K562 (cell line): ENCODE measurements around the gene NAV2. TPM values are rescaled to one million over a fixed set of nuclear protein-coding genes. Genes with fewer than 3 reads are reported as not detected.

Experiments used
- ATAC-seq: fragments of 200-7000 bp; cut with Tn5 transposase; 3 replicates; pipeline ENCODE4 v1.9.1; 2020; ENCODE audit warnings: moderate library complexity
- BruUV-seq: library from RNA; stranded (reverse); fragments of 400-500 nt; replicated peaks from 2 replicates; lab custom pipeline; 2021; lab: Mats Ljungman, UMichigan
- CTCF ChIA-PET: fragments of 300-600 bp; formaldehyde crosslinking; extraction: SDS; loops from one replicate; lab custom pipeline; 2021; ENCODE audit warnings: low intra/inter-chr PET ratio; lab: Yijun Ruan, JAX
- POLR2A ChIA-PET: fragments of 300-600, 350-650 bp; sonication (Branson Sonifier 250); formaldehyde crosslinking; extraction: SDS; loops from one replicate; lab custom pipeline; 2021; ENCODE audit warnings: antibody characterized with exemption, inconsistent platforms; lab: Yijun Ruan, JAX
- DNase-seq, 4 experiments: peaks; one replicate each; pipeline versions ENCODE4 v3.0.0 to v3.0.0-alpha.2; 2011 to 2018; ENCODE audit warnings: low spot score in 3 of 4, mixed read lengths in 3 of 4; ENCODE audit errors: extremely low read depth in 1 of 4
- FAIRE-seq: peaks from 2 replicates; lab custom pipeline; 2011; peaks lifted over from hg19 to GRCh38; lab: Jason Lieb, UNC
- H2AFZ ChIP-seq: 2 replicates; pipeline ENCODE4 v1.6.0; 2011; ENCODE audit warnings: low read depth, low read length, control low read depth, inconsistent platforms
- H3K27ac ChIP-seq: fragments of 200-600 bp; 3 replicates; pipeline ENCODE4 v1.8.0; 2011; ENCODE audit warnings: low read depth, mild to moderate bottlenecking, control low read depth, inconsistent platforms, low read length, moderate library complexity, mixed read lengths; ENCODE audit errors: extremely low read depth
- H3K27me3 ChIP-seq, 2 experiments: fragments of 300-600 bp in 1 of 2; 2 replicates in 1 of 2; 3 replicates in 1 of 2; pipeline versions ENCODE4 v1.6.0 to v1.8.0; 2011; ENCODE audit warnings: inconsistent platforms in 2 of 2, low read length in 2 of 2, mild to moderate bottlenecking in 1 of 2, mixed read lengths in 1 of 2, moderate library complexity in 1 of 2; ENCODE audit not compliant: control insufficient read depth in 2 of 2, insufficient read depth in 2 of 2
- H3K36me3 ChIP-seq: fragments of 300-600 bp; 3 replicates; pipeline ENCODE4 v1.8.0; 2011; ENCODE audit warnings: mild to moderate bottlenecking, low read length, inconsistent platforms; ENCODE audit not compliant: control insufficient read depth, insufficient read depth
- H3K4me1 ChIP-seq, 2 experiments: fragments of 200-600 bp in 1 of 2; replicated peaks in 1 of 2; 2 replicates in 1 of 2; 3 replicates in 1 of 2; pipeline versions ENCODE4 v1.5.1 to v1.8.0; 2011; ENCODE audit warnings: inconsistent platforms in 2 of 2, low read length in 2 of 2, mild to moderate bottlenecking in 1 of 2, mixed read lengths in 1 of 2, moderate library complexity in 1 of 2; ENCODE audit not compliant: control insufficient read depth in 2 of 2, insufficient read depth in 2 of 2
- H3K4me2 ChIP-seq: 2 replicates; pipeline ENCODE4 v1.6.1; 2011; ENCODE audit warnings: low read length, control low read depth, inconsistent platforms, mixed read lengths; ENCODE audit not compliant: insufficient read depth
- H3K4me3 ChIP-seq: fragments of 200-600 bp; sonication (generic), shearing (Covaris generic); 2 replicates; pipeline ENCODE4 v1.5.1; 2016; ENCODE audit warnings: control low read depth, inconsistent platforms
- H3K79me2 ChIP-seq: fragments of 200-600 bp; 3 replicates; pipeline ENCODE4 v1.8.0; 2011; ENCODE audit warnings: low read length, inconsistent platforms; ENCODE audit not compliant: control insufficient read depth, insufficient read depth
- H3K9ac ChIP-seq, 2 experiments: 2 replicates each; pipeline versions ENCODE4 v1.6.0 to v1.6.1; 2011; ENCODE audit warnings: low read depth in 2 of 2, low read length in 2 of 2, control low read depth in 1 of 2, inconsistent platforms in 1 of 2, mild to moderate bottlenecking in 1 of 2, mixed read lengths in 1 of 2; ENCODE audit not compliant: insufficient read depth in 1 of 2
- H3K9me1 ChIP-seq: one replicate; pipeline ENCODE4 v1.6.0; 2011; ENCODE audit warnings: inconsistent platforms, mild to moderate bottlenecking, low read length, moderate library complexity; ENCODE audit not compliant: control insufficient read depth, insufficient read depth
- H3K9me3 ChIP-seq: replicated peaks from 2 replicates; pipeline ENCODE4 v1.5.1; 2011; ENCODE audit warnings: low read depth, low read length, inconsistent platforms; ENCODE audit not compliant: control insufficient read depth, insufficient read depth
- H4K20me1 ChIP-seq: replicated peaks from 2 replicates; pipeline ENCODE4 v1.6.1; 2011; ENCODE audit warnings: low read length, inconsistent platforms, mixed read lengths; ENCODE audit not compliant: control insufficient read depth, insufficient read depth
- ASH1L ChIP-seq: fragments of 450-650 bp; IDR thresholded peaks from 2 replicates; pipeline ENCODE4 v1.6.1; 2018; ENCODE audit warnings: borderline replicate concordance, mild to moderate bottlenecking, low read depth; ENCODE audit not compliant: partially characterized antibody
- DMBX1 ChIP-seq: fragments of 250-450 bp; sonication (Bioruptor Pico); IDR thresholded peaks from 2 replicates; pipeline ENCODE4 v1.8.0; 2022; ENCODE audit warnings: inconsistent platforms, mild to moderate bottlenecking, moderate library complexity, borderline replicate concordance
- RERE ChIP-seq: sonication (generic); formaldehyde crosslinking; IDR thresholded peaks from 2 replicates; pipeline ENCODE4 v1.8.0; 2023; ENCODE audit warnings: missing genetic modification reagents, mild to moderate bottlenecking, borderline replicate concordance
- SRSF3 ChIP-seq: fragments of 200-400 bp; formaldehyde crosslinking; IDR thresholded peaks from 2 replicates; pipeline ENCODE4 v1.6.1; 2016; ENCODE audit warnings: mild to moderate bottlenecking, low read length, moderate library complexity; ENCODE audit not compliant: insufficient read depth
- TFE3 ChIP-seq: fragments of 450-650 bp; formaldehyde crosslinking; IDR thresholded peaks from 2 replicates; pipeline ENCODE4 v1.4.0; 2020; ENCODE audit warnings: mild to moderate bottlenecking, mixed read lengths
- ZNF280B ChIP-seq: fragments of 250-450 bp; sonication (Bioruptor Pico); IDR thresholded peaks from 2 replicates; pipeline ENCODE4 v1.5.1; 2021; ENCODE audit warnings: mild to moderate bottlenecking
- WGBS: fragments of 100-300 bp; shearing (Covaris generic); methylation state at CpG from one replicate; pipeline ENCODE4 v1.1.6; 2016; ENCODE audit warnings: low coverage, mixed read lengths; ENCODE audit not compliant: insufficient coverage; ENCODE audit errors: missing lambda C conversion rate; 5-methylcytosine and 5-hydroxymethylcytosine counted together
- in situ Hi-C: fragments of 300-500 bp; cut with MboI; formaldehyde crosslinking; loops from 4 replicates; pipeline ENCODE4 v1.15.0; 2018; ENCODE audit warnings: inconsistent platforms, mixed read lengths
- intact Hi-C: fragments of 100-400 bp; cut with micrococcal nuclease; formaldehyde crosslinking; loops from 2 replicates; pipeline ENCODE4 v1.14.2; 2022
- polyA plus RNA-seq, 8 experiments: library from polyadenylated mRNA; depleted of rRNA in 4 of 8; stranded (reverse) in 5 of 8; unstranded in 3 of 8; fragments of >200 nt; fragmentation: Nextera tagmentation in 2 of 8; fragmentation: Illumina TruSeq in 1 of 8; extraction: Ambion mirVana in 2 of 8; extraction: Trizol in 1 of 8; gene quantifications; 2 replicates each; pipeline versions ENCODE4 v1.2.1 to v1.2.3, GENCODE V29; 2011 to 2014; ENCODE audit warnings: inconsistent platforms in 1 of 8, missing spikeins in 1 of 8
- total RNA-seq, 7 experiments: library from RNA; depleted of rRNA in 6 of 7; stranded (reverse); fragments of >200 nt in 6 of 7; fragmentation: Illumina TruSeq in 2 of 7; extraction: Trizol in 2 of 7; gene quantifications; 2 replicates each; pipeline versions ENCODE4 v1.2.1 to v1.2.3, GENCODE V29; 2011 to 2021; ENCODE audit warnings: low replicate concordance in 1 of 7

Gene NAV2
- total and polyA plus RNA-seq, 9 of the 15 experiments (the other 6 are each of a cell fraction or from before 2014, with no cell fraction given), result 0.03 to 0.35 (median 0.05) TPM

GRCh38 chr11:20034941-20035340 is 322.3 kb downstream of the NAV2 start (continued):
- TF ChIP-seq SRSF3, result no peak
- no peak for TF ChIP-seq DMBX1 (CRISPR knock-in tag)

GRCh38 chr11:20035375-20035700 is 322.7 kb downstream of the NAV2 start:
- ChIA-PET POLR2A (interaction anchor here (1.4 to 1.5 kb wide), 3 partner anchors 9 to 44 kb away, joined by 3 to 5 read pairs (median 4); no protein-coding TSS in a partner anchor), CTCF (no interaction called here)
- ATAC-seq (no peak), DNase-seq (no peak), FAIRE-seq (no peak)
- Histone ChIP-seq H4K20me1 (0 out of 2 replicates have a peak, but pooled peaks cover 7% of the 10 kb centered on the region), H2AFZ (no peak overlapping the region), H3K9me3 (no peaks in the 10 kb centered on the region), H3K4me3 (no peak overlapping the region), H3K79me2 (no peaks in the 10 kb centered on the region), H3K27me3 (peaks cover 13 to 49% of the 10 kb centered on the region in 2 experiments), H3K9ac (no peak overlapping the region), H3K36me3 (no peaks in the 10 kb centered on the region), H3K27ac (no peak overlapping the region)
- WGBS, result 27% methylated on average over 7 of the region's 7 CpGs
- TF ChIP-seq ZNF280B (CRISPR knock-in tag) (no peak), TFE3 (CRISPR knock-in tag) (no peak), ASH1L (no peak), RERE (CRISPR knock-in tag) (no peak), SRSF3 (no peak)
- TF ChIP-seq, all 486 proteins: peak for 0
- intact Hi-C loops (loop anchor here (5.0 kb wide), 1 partner anchor 77 kb away; no protein-coding TSS in a partner anchor), in situ Hi-C loops (no loop called here)
- no TSS peak for BruUV-seq
- no peaks in the 10 kb centered on the region for H3K9me1 ChIP-seq
- no peaks in the 10 kb centered on the region; a peak in 1 of 5 replicates for H3K4me1 ChIP-seq
- no peak overlapping the region for H3K4me2 ChIP-seq
